Measurements from ENCODE around the gene PSPH.
"Not testable (repeated sequence)": the region's sequence is repeated elsewhere in the genome, so short reads cannot be mapped to it uniquely, and the experiment has no call there.

PSPH gene

DNA sequence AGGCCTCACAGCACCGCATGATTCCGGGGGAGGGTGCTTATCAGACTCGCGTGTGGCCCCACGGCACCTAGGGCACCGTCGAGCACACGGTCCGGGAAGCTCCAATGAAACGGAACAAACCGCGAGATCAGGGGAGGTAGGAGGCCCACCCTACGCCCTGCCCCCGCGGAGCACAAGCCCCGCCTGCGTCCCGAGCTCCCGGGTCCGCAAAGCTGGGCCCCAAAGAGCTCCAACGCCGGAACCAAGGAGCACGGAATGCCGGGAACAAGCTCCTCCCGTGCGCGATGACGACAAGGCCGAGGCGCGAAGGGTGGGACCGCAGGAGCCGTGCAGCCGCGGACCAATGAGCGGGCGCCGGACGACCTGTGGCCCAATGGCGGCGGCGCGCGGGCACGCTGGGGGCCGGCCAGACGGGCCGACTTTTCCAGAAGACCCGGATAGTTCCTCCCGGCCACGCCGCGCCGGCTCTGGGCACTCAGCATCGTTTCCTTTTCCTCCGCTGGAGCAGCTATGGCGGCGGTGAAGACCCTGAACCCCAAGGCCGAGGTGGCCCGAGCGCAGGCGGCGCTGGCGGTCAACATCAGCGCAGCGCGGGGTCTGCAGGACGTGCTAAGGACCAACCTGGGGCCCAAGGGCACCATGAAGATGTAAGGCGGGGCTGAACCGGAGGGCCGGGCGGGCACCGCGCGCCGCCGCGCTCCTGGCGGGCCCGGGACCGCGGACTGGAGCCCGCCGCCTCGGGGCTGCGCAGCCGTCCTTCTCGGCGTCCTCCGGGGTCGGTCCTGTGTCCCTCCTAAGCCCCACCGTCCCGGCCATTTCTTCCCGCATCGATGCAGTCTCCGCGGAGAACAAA lies at the start of gene PSPH, which contains the start of gene CCT6A:
PSPH (minus strand) TSS at position 106 of the 853 bp plus-strand sequence. CDS start 30,232 bp downstream, outside the sequence.
CCT6A (plus strand) TSS at position 427 of the 853 bp plus-strand sequence; CDS start at position 511, 84 bp downstream.
- TF ChIP-seq, protein P1, sequence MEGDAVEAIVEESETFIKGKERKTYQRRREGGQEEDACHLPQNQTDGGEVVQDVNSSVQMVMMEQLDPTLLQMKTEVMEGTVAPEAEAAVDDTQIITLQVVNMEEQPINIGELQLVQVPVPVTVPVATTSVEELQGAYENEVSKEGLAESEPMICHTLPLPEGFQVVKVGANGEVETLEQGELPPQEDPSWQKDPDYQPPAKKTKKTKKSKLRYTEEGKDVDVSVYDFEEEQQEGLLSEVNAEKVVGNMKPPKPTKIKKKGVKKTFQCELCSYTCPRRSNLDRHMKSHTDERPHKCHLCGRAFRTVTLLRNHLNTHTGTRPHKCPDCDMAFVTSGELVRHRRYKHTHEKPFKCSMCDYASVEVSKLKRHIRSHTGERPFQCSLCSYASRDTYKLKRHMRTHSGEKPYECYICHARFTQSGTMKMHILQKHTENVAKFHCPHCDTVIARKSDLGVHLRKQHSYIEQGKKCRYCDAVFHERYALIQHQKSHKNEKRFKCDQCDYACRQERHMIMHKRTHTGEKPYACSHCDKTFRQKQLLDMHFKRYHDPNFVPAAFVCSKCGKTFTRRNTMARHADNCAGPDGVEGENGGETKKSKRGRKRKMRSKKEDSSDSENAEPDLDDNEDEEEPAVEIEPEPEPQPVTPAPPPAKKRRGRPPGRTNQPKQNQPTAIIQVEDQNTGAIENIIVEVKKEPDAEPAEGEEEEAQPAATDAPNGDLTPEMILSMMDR (IDR thresholded peaks at IDR 0.05; ENCODE audit: borderline replicate concordance, insufficient read depth, low read depth, low read length): no peak
- peak within 1 kb of the TSS; percentile 78 for H3K4me3 ChIP-seq (ENCODE audit: low read depth, low read length)

DNA sequence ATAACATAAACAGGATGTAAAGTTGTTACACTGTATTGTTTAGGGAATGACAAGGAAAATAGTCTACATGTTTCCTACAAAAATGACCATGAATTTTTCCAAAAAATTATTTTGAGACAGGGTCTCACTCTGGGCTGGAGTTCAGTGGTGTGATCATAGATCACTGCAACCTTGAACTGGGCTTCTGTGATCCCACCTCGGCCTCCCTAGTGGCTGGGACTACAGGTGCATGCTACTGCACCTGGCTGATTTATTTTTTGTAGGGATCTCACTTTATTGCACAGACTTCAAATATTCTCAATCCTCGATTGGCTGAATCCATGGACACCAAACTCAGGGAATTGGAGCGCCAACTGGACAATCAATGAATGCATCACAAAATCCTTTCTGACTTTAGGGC lies 48.4 kb upstream of the PSPH start:
- H3K4me3 ChIP-seq (ENCODE audit: low read depth, low read length): no peak overlapping the region
- TF ChIP-seq, protein P1 (IDR thresholded peaks at IDR 0.05; ENCODE audit: borderline replicate concordance, insufficient read depth, low read depth, low read length): no peak

DNA sequence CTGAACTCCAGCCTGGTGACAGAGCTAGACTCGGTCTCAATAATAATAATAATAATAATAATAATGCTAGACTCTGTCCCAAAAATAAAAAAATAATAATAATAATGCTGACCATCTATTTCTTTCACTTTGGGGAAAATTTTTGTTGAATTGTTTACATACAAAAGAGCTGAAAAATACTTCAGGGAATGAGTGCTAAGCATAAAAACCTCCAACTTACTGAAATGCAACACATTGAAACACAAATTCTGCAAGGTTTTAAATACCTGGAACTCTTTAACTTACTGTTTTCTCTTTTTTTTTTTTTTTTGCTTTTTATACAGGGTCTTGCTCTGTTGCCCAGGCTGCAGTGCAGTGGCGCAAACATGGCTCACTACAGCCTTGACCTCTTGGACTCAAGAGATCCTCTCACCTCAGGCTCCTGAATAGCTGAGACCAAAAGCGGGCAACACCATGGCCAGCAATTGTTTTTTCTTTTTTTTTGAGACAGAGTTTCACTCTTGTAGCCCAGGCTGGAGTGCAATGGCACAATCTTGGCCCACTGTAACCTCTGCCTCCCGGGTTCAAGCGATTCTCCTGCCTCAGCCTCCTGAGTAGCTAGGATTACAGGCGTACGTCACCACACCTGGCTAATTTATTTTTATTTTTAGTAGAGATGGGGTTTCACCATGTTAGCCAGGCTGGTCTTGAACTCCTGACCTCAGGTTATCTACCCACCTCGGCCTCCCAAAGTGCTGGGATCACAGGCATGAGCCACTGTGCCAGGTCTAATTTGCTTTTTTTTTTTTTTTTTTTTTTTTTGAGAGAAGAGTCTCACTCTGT lies 47.2 kb upstream of the PSPH start:
- H3K4me3 ChIP-seq (ENCODE audit: low read depth, low read length): not testable (repeated sequence)

DNA sequence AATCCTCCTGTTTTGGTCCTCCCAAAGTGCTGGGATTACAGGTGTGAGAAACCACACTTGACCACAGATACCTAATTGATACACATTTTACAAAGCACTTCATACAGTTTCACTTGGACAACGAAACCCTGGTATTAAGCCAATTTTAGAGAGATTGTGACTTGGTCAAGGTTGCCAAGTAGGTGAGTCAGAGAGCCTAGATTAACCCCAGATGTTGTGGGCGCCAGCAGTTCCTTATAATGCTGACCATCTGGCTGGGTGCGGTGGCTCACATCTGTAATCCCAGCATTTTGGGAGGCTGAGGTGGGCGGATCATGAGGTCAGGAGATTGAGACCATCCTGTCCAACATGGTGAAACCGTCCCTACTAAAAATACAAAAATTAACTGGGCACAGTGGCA lies 46.5 kb upstream of the PSPH start:
- TF ChIP-seq, protein P1 (IDR thresholded peaks at IDR 0.05; ENCODE audit: borderline replicate concordance, insufficient read depth, low read depth, low read length): no peak
- H3K4me3 ChIP-seq (ENCODE audit: low read depth, low read length): no peak overlapping the region

DNA sequence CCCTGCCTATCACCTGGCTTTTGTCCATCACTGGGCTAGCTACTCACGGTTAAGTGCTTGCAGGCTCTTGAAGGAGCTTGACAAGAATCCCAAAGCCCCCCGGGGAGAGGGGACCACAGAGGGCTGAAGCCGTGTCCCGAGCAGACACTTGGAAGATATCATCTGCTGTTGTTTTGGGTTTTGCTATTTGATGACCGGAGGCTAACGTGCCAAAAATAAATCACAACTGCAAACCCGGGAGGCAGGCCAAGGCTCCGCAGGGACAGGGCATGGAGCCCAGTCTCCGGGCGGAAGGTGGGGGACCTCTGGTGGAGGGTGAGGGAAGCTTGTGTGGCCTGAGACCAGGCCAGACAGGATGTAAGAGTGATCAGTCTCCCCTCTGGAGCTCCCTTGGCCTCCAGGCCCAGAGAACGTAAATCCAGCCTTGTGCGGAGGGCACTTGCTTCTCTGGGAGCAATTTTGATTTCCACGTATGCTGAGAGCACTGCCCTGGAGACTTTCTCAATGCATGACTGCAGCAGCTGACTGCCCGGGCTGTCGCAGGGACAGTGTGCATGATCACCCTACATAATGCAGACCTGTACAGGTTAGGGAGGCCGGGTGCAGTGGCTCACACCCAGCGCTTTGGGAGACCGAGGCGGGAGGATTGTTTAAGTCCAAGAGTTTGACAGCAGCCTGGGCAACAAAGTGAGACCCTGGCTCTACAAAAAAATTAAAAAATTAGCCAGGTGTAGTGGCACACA lies 41.7 kb upstream of the PSPH start, which contains the start of gene PHKG1:
PHKG1 (minus strand) TSS at position 164 of the 743 bp plus-strand sequence. CDS start 4,011 bp downstream, outside the sequence.
- no peak within 1 kb of the TSS for H3K4me3 ChIP-seq (ENCODE audit: low read depth, low read length)
- TF ChIP-seq, protein P1 (IDR thresholded peaks at IDR 0.05; ENCODE audit: borderline replicate concordance, insufficient read depth, low read depth, low read length): no peak

DNA sequence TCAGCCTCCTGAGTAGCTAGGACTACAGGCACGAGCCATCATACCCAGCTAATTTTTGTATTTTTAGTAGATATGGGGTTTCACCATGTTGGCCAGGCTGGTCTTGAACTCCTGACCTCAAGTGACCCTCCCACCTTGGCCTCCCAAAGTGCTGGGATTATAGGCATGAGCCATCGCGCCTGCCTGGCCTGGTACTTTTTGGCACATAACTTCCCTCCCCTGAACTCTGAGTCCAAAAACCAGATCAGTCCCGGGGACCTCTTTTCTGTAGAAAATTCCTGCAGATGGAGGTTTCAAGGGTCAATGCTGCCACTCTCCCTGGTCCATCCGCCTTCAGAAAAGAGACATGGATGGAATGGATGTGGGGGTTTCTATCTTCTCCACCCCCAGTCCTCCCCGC lies 41.1 kb upstream of the PSPH start:
- not testable (repeated sequence) for H3K4me3 ChIP-seq (ENCODE audit: low read depth, low read length)

DNA sequence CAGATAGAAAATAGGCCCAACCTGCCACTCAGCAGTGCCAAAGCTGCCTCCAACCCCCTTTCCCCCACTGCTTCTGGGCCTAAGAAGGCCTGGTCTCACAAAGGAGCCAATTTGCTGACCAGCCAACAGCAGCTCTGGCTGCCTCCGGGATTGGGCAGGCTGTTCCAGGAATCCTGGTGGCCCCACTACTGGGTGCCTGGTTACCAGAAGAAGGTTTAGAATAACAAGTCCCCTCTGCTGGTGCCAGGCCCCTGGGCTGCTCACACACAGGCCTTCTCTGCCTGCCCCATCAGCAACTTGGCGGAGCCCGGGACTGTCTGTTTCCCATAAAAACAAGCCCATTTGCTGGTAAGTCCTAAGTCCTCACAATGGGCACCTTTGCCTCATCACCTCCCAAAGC lies 40.3 kb upstream of the PSPH start:
- H3K4me3 ChIP-seq (ENCODE audit: low read depth, low read length): no peak overlapping the region
- TF ChIP-seq, protein P1 (IDR thresholded peaks at IDR 0.05; ENCODE audit: borderline replicate concordance, insufficient read depth, low read depth, low read length): no peak

Data from GM12875 (cell line).